GM12892 (cell line): ENCODE measurements around the gene LAMA5.

Experiments used
- POLR2A ChIP-seq: IDR thresholded peaks from 2 replicates; pipeline ENCODE4 v1.6.1; 2011; ENCODE audit warnings: low read depth, low read length, control low read depth
- POLR2AphosphoS5 ChIP-seq: IDR thresholded peaks from 2 replicates; pipeline ENCODE4 v1.6.1; 2011; ENCODE audit warnings: low read depth, low read length, control low read depth
- TAF1 ChIP-seq: IDR thresholded peaks from 2 replicates; pipeline ENCODE4 v1.6.1; 2011; ENCODE audit warnings: low read depth, mild to moderate bottlenecking, control low read depth, low read length, borderline replicate concordance

DNA sequence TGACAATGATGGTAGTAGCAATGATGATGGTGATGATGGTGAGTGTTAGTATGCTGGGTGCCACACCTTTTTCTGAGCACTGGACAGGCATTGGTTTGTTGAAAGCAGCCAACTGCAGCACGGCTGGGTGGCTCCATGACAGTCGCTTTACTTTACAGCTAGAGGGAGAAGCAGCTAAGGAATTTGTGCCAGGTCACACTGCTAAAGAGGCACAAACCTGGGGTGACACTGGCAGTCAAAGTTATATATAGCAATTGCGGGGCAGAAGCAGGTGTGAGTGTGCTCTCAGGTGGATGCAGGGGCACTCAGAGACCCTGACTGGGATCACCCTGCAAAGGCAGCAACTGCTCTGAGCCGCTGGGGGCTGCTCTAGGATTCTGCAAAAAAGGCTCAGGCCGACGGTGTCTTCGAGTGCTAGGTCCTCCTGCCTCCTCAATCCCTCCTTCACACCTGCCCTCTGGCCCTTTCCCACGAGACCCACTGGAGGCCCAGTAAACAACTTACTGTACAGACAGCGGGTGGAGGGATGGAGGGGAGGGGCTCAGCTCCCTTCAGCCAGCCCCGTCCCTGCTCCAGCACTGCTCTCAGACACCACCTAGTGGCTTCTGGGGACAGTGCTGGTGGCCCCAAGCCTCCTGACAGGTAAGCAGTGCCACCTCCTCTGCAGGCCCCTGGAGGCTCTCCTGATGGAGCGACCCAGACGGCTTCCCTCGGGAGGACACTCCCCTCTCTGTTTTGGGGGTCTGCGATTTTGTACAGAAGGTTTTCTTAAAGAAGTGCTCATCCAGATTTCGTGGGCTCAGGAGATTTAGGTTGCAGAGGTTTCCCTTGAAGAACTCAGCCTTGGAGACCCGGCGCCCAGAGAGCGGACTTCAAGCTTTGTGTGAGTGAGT, 15.4 kb upstream of the LAMA5 start:
- TF ChIP-seq POLR2AphosphoS5 (no peak), POLR2A (no peak), TAF1 (no peak)
